Measurements from ENCODE around the gene ABCG4. TPM values are rescaled to one million over a fixed set of nuclear protein-coding genes. Genes with fewer than 3 reads are reported as not detected.
A peak's percentile ranks its signal among the peaks of the same experiment; 100 is the strongest.

The ABCG4 gene
- total and polyA plus RNA-seq, 9 of the 15 experiments (the other 6 are each of a cell fraction or from before 2014, with no cell fraction given): 0.03 to 0.11 (median 0.07) TPM; not detected in 4

DNA sequence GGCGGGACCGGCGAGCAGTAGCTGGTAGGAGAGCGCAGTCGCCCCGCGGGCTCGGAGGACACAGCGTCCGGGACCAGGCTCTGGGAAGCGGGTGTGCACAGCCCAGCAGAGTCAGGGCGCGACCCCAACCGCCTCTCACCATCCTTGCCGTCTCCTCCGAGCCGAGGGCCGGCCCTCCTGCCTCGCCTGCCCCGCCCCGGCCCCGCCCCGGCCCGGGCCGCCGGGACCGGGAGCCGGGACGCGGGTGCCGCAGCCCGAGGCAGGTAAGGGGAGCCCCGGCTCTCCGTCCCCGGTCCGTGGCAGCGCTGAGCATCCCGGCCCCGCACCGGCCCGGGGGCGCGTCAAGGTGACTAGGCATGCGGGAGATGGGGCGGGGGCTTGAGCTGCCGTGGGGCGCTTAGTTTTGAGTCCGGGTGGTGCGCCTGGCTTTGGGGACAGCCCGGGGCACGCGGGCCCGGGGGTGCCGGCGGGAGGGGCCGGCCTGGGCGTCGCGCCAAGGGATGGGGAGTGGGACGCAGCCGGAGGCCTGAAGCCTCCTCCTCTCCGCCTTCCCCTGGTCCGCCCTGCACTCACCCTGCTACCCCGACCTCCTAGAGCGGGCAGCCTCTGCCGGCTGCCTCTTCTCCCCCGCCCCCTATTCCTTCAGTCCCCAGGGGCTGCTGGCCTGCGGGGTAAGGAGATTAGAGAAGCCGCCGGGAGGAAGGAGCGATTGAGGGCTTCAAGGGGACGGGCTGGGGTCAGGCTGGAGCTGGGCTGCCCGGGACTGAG is at the start of gene ABCG4 (continued):
- TF ChIP-seq GATAD2B (IDR thresholded peaks at IDR 0.05; ENCODE audit: borderline replicate concordance): 0 out of 2 replicates have a peak, but pooled peaks have one; percentile 33
- peak; percentile 32; the same call in 1 of the 2 replicates for TF ChIP-seq NFIC (IDR thresholded peaks at IDR 0.05)
- TF ChIP-seq, protein P1, sequence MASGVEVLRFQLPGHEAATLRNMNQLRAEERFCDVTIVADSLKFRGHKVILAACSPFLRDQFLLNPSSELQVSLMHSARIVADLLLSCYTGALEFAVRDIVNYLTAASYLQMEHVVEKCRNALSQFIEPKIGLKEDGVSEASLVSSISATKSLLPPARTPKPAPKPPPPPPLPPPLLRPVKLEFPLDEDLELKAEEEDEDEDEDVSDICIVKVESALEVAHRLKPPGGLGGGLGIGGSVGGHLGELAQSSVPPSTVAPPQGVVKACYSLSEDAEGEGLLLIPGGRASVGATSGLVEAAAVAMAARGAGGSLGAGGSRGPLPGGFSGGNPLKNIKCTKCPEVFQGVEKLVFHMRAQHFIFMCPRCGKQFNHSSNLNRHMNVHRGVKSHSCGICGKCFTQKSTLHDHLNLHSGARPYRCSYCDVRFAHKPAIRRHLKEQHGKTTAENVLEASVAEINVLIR (CRISPR knock-in tag; IDR thresholded peaks at IDR 0.05): no peak
- TF ChIP-seq, protein P2, sequence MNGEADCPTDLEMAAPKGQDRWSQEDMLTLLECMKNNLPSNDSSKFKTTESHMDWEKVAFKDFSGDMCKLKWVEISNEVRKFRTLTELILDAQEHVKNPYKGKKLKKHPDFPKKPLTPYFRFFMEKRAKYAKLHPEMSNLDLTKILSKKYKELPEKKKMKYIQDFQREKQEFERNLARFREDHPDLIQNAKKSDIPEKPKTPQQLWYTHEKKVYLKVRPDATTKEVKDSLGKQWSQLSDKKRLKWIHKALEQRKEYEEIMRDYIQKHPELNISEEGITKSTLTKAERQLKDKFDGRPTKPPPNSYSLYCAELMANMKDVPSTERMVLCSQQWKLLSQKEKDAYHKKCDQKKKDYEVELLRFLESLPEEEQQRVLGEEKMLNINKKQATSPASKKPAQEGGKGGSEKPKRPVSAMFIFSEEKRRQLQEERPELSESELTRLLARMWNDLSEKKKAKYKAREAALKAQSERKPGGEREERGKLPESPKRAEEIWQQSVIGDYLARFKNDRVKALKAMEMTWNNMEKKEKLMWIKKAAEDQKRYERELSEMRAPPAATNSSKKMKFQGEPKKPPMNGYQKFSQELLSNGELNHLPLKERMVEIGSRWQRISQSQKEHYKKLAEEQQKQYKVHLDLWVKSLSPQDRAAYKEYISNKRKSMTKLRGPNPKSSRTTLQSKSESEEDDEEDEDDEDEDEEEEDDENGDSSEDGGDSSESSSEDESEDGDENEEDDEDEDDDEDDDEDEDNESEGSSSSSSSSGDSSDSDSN (IDR thresholded peaks at IDR 0.05; ENCODE audit: borderline replicate concordance in 1 of 2, low read depth in 2 of 2, low read length in 2 of 2): 0 out of 4 replicates have a peak, but pooled peaks of 1 of the 2 experiments have one; percentile 37
- no peak for TF ChIP-seq XRCC5 (IDR thresholded peaks at IDR 0.05; ENCODE audit: low read depth, low read length)
- TF ChIP-seq NFRKB (IDR thresholded peaks at IDR 0.05; ENCODE audit: low read depth): no peak
- no peak for TF ChIP-seq MITF (IDR thresholded peaks at IDR 0.05)
- TF ChIP-seq, protein P3, sequence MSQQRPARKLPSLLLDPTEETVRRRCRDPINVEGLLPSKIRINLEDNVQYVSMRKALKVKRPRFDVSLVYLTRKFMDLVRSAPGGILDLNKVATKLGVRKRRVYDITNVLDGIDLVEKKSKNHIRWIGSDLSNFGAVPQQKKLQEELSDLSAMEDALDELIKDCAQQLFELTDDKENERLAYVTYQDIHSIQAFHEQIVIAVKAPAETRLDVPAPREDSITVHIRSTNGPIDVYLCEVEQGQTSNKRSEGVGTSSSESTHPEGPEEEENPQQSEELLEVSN (IDR thresholded peaks at IDR 0.05; ENCODE audit: borderline replicate concordance in 1 of 2, extremely low read depth in 1 of 2, insufficient read depth in 1 of 2, insufficient read length in 1 of 2, low read depth in 1 of 2, low read length in 1 of 2, poor library complexity in 1 of 2, severe bottlenecking in 1 of 2): peak in 1 of 2 experiments; percentile 21
- TF ChIP-seq ZBTB17 (CRISPR knock-in tag; IDR thresholded peaks at IDR 0.05): no peak
- TF ChIP-seq HMG20A (CRISPR knock-in tag; conservative IDR thresholded peaks at IDR 0.05): no peak
- no peak for TF ChIP-seq SLC30A9 (CRISPR knock-in tag; IDR thresholded peaks at IDR 0.05)
- no peak for TF ChIP-seq ZC3H4 (CRISPR knock-in tag; IDR thresholded peaks at IDR 0.05; ENCODE audit: borderline replicate concordance)
- no peak for TF ChIP-seq ZNF354B (CRISPR knock-in tag; IDR thresholded peaks at IDR 0.05)
- TF ChIP-seq RB1 (IDR thresholded peaks at IDR 0.05; ENCODE audit: low read depth): 0 out of 2 replicates have a peak, but pooled peaks have one; percentile 18
- TF ChIP-seq MAZ (CRISPR knock-in tag; conservative IDR thresholded peaks at IDR 0.05 in 1 of 2, IDR thresholded peaks at IDR 0.05 in 1 of 2): 0 out of 4 replicates have a peak, but pooled peaks of 1 of the 2 experiments have one; percentile 15
- no peak for TF ChIP-seq SMARCB1 (IDR thresholded peaks at IDR 0.05; ENCODE audit: insufficient read length, low read depth)
- TF ChIP-seq ZNF696 (CRISPR knock-in tag; conservative IDR thresholded peaks at IDR 0.05): no peak
- TF ChIP-seq ZBTB7A (IDR thresholded peaks at IDR 0.05; ENCODE audit: borderline replicate concordance, control insufficient read depth, low read depth, low read length): peak; percentile 27; the same call in 1 of the 2 replicates
